Kidney epithelial cell (primary cell): ENCODE results near the gene KHNYN. TPM values are rescaled to one million over a fixed set of nuclear protein-coding genes. Genes with fewer than 3 reads are reported as not detected.
A peak's percentile ranks its signal among the peaks of the same experiment; 100 is the strongest.

Experiments
- DNase-seq: peaks from one replicate; pipeline ENCODE4 v3.0.0-alpha.2; 2010; ENCODE audit warnings: low read depth
- H3K27me3 ChIP-seq: 2 replicates; pipeline ENCODE4 v1.6.0; 2011; ENCODE audit warnings: low read length; ENCODE audit not compliant: control insufficient read depth, insufficient read depth
- H3K36me3 ChIP-seq: 2 replicates; pipeline ENCODE4 v1.5.1; 2011; ENCODE audit warnings: low read length; ENCODE audit not compliant: control insufficient read depth, insufficient read depth
- H3K4me3 ChIP-seq: 2 replicates; pipeline ENCODE4 v1.5.1; 2011; ENCODE audit warnings: low read depth, mild to moderate bottlenecking, control low read depth, low read length
- total RNA-seq: library from RNA; depleted of rRNA; stranded (reverse); fragments of >200 nt; gene quantifications from 2 replicates; pipeline ENCODE4 v1.2.3, GENCODE V29; 2015
- TF ChIP-seq, protein P1 (sequence below): IDR thresholded peaks from 2 replicates; pipeline ENCODE4 v1.5.1; 2011; ENCODE audit warnings: mild to moderate bottlenecking, moderate library complexity, low read length, control low read depth, inconsistent platforms; ENCODE audit not compliant: insufficient read depth, poor library complexity, severe bottlenecking

KHNYN gene
- total RNA-seq, 1 donor from 2014 or later: 44.0 TPM

DNA sequence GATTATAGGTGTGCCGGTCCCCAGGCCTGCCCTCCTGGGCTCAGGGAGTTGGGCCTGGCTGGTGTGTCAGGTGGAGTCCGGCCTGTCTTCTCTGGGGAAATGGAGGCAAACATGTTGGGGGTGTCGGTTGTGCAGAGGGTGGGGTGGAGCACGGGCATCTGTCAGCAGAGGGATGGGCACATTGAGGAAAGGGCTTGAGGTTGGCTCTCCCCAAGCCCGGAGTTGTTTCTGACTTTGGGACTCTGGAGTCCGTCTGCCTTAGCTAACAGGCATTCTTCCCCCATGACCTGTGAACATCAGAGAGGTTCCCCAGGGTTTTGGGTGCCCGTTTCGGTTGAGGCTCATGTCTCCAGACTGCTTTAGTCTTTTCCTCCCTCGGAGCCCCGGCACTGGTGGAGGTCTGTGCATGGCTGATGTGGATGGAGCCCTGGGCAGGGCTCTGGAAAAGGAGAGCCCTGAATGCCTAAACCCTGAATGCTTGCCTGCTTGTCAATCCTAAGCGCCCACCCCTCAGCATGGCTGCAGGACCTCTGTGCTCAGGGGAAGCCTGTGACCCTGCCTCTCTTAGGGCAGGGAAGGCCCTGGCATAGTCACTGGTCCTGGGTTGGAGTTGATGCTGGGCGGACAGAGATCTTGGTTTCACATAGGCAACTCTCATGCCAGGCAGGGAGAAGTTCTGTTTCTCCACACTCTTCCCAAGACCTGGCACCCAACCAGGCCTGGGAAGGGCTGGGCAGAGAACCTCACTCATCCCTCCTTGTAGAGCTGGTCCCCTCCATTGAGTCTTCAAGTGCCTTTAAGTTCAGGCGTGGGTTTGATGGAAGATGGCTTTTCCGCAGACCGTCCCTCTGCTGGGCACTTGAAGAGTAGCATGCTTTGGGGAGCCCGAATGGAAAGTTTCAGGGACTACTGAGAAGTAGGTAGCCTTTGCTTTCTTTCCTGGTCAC, 18.0 kb upstream of the KHNYN start:
- TF ChIP-seq, protein P1, sequence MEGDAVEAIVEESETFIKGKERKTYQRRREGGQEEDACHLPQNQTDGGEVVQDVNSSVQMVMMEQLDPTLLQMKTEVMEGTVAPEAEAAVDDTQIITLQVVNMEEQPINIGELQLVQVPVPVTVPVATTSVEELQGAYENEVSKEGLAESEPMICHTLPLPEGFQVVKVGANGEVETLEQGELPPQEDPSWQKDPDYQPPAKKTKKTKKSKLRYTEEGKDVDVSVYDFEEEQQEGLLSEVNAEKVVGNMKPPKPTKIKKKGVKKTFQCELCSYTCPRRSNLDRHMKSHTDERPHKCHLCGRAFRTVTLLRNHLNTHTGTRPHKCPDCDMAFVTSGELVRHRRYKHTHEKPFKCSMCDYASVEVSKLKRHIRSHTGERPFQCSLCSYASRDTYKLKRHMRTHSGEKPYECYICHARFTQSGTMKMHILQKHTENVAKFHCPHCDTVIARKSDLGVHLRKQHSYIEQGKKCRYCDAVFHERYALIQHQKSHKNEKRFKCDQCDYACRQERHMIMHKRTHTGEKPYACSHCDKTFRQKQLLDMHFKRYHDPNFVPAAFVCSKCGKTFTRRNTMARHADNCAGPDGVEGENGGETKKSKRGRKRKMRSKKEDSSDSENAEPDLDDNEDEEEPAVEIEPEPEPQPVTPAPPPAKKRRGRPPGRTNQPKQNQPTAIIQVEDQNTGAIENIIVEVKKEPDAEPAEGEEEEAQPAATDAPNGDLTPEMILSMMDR: peak; percentile 65

DNA sequence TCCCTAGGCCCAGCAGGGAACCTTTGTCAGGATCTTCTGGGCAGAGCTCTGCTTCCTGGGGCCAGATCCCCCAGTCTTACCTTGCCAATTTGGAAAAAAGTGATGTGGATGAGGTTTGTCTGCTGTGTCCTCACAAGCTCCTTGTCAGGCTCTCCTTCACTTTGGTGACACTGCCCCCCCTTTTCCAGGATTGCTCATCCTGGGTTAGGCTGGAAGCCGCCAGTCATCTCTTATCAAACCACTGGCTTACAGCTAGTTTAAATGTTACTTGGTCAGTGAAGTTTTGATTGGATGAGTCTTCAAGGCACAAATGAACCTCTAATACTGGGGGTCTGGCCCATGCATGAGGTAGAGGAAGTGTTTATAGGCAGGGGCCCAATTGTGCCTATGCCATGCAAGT, 15.7 kb upstream of the KHNYN start:
- TF ChIP-seq, protein P1: no peak
- Histone ChIP-seq H3K4me3 (no peak overlapping the region), H3K36me3 (no peaks in the 10 kb centered on the region), H3K27me3 (no peaks in the 10 kb centered on the region)
- DNase-seq: no peak

More for the DNA sequence above, 18.0 kb upstream of the KHNYN start:
- Histone ChIP-seq H3K27me3 (no peaks in the 10 kb centered on the region), H3K4me3 (no peak overlapping the region), H3K36me3 (no peaks in the 10 kb centered on the region)
- DNase-seq: no peak

DNA sequence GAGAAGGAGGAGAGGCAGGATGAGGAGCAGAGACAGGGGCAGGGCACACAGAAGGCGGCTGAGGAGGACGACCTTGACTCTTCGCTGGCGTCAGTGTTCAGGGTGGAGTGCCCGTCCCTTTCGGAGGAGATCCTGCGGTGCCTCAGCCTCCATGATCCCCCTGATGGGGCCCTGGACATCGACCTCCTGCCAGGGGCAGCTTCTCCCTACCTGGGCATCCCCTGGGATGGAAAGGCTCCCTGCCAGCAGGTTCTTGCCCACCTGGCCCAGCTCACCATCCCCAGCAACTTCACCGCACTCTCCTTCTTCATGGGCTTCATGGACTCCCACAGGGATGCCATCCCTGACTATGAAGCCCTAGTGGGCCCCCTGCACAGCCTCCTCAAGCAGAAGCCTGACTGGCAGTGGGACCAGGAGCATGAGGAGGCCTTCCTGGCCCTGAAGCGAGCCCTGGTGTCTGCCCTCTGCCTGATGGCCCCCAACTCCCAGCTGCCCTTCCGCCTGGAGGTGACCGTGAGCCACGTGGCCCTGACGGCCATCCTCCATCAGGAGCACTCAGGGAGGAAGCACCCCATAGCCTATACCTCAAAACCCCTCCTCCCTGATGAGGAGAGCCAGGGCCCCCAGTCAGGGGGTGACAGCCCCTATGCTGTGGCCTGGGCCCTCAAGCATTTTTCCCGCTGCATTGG, 14.9 kb upstream of the KHNYN start:
- no peak for DNase-seq
- Histone ChIP-seq H3K36me3 (no peaks in the 10 kb centered on the region), H3K4me3 (no peak overlapping the region), H3K27me3 (no peaks in the 10 kb centered on the region)
- TF ChIP-seq, protein P1: no peak

DNA sequence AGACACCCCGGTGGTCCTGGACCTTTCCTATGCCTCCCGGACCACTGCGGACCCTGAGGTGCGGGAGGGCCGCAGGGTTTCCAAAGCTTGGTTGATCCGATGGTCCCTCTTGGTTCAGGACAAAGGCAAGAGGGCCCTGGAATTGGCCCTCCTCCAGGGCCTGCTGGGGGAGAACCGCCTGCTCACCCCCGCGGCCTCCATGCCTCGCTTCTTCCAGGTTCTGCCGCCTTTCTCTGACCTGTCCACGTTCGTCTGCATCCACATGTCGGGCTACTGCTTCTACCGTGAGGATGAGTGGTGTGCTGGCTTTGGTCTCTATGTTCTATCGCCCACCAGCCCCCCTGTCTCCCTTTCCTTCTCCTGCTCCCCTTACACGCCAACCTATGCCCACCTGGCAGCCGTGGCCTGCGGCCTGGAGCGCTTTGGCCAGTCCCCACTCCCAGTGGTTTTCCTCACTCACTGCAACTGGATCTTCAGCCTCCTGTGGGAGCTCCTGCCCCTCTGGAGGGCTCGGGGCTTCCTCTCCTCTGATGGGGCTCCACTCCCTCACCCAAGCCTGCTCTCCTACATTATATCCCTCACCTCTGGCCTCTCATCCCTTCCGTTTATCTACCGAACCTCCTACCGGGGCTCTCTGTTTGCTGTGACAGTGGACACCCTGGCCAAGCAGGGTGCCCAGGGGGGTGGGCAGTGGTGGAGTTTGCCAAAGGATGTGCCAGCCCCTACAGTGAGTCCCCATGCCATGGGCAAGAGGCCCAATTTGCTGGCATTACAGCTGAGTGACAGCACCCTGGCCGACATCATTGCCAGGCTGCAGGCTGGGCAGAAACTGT, 14.1 kb upstream of the KHNYN start:
- H3K27me3 ChIP-seq: no peaks in the 10 kb centered on the region
- H3K36me3 ChIP-seq: no peaks in the 10 kb centered on the region
- no peak for DNase-seq
- H3K4me3 ChIP-seq: no peak overlapping the region
- TF ChIP-seq, protein P1: no peak

DNA sequence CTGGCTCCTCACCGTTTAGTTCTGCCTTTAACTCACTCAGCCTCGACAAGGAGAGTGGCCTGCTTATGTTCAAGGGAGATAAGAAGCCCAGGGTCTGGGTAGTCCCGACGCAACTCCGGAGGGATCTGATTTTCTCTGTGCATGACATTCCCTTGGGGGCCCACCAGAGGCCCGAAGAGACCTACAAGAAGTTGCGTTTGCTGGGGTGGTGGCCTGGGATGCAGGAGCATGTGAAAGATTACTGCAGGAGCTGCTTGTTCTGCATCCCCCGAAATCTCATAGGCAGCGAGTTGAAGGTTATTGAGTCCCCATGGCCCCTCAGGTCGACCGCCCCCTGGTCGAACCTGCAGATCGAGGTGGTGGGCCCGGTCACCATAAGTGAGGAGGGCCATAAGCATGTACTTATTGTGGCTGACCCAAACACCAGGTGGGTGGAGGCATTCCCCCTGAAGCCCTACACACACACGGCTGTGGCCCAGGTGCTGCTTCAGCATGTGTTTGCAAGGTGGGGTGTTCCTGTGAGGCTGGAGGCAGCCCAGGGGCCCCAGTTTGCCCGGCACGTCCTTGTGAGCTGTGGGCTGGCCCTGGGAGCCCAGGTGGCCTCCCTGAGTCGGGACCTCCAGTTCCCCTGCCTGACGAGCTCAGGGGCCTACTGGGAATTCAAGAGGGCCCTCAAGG, 13.4 kb upstream of the KHNYN start:
- H3K4me3 ChIP-seq: no peak overlapping the region
- TF ChIP-seq, protein P1: no peak

More for the DNA sequence above, 13.4 kb upstream of the KHNYN start:
- no peak for DNase-seq
- Histone ChIP-seq H3K27me3 (no peaks in the 10 kb centered on the region), H3K36me3 (no peaks in the 10 kb centered on the region)
